Stomach (tissue), 9 donors: ENCODE data around the gene FUT2. TPM values are rescaled to one million over a fixed set of nuclear protein-coding genes. Genes with fewer than 3 reads are reported as not detected.
"Not testable (repeated sequence)": the region's sequence is repeated elsewhere in the genome, so short reads cannot be mapped to it uniquely, and the experiment has no call there.

ENCODE experiments used
- DNase-seq, 2 donors: peaks; one replicate each; pipeline versions ENCODE4 v3.0.0 to v3.0.0-alpha.2; 2013 to 2019
- H3K27ac ChIP-seq, 5 donors: fragments of 200-600 bp in 4 of 5; sonication (generic) in 4 of 5; one replicate each; pipeline ENCODE4 v1.5.1; 2013 to 2019; ENCODE audit warnings: mild to moderate bottlenecking in 1 of 5, moderate library complexity in 1 of 5
- H3K27me3 ChIP-seq, 3 donors: fragments of 200-600 bp; sonication (generic); one replicate each; pipeline ENCODE4 v1.5.1; 2017 to 2019; ENCODE audit warnings: mixed run types in 1 of 3
- H3K36me3 ChIP-seq, 4 donors: fragments of 200-600 bp; sonication (generic); 1 replicate in 3 of 4; 2 replicates in 1 of 4; pipeline ENCODE4 v1.5.1; 2016 to 2019
- H3K4me1 ChIP-seq, 4 donors: fragments of 200-600 bp; sonication (generic); one replicate each; pipeline ENCODE4 v1.5.1; 2016 to 2019
- H3K4me3 ChIP-seq, 4 donors: fragments of 200-600 bp; sonication (generic) in 3 of 4; one replicate each; pipeline ENCODE4 v1.5.1; 2016 to 2019; ENCODE audit warnings: mild to moderate bottlenecking in 1 of 4
- H3K9me3 ChIP-seq, 4 donors: fragments of 200-600 bp; sonication (generic); one replicate each; pipeline ENCODE4 v1.5.1; 2016 to 2019
- CTCF ChIP-seq, 7 experiments: fragments of 450-650 bp in 4 of 7; fragments of 200-600 bp in 3 of 7; sonication (generic) in 3 of 7; IDR thresholded peaks; one replicate each; pipeline ENCODE4 v1.5.1; 2016 to 2019; ENCODE audit warnings: antibody characterized with exemption in 7 of 7, control low read depth in 2 of 7, mild to moderate bottlenecking in 1 of 7
- EP300 ChIP-seq: sonication (generic); formaldehyde crosslinking; IDR thresholded peaks from one replicate; pipeline ENCODE4 v1.6.1; 2017; ENCODE audit warnings: antibody characterized with exemption
- POLR2A ChIP-seq, 4 donors: fragments of 450-650 bp; IDR thresholded peaks; one replicate each; pipeline ENCODE4 v1.6.1; 2016; ENCODE audit warnings: antibody characterized with exemption in 4 of 4, control low read depth in 2 of 4, mild to moderate bottlenecking in 1 of 4, moderate library complexity in 1 of 4
- POLR2AphosphoS5 ChIP-seq, 3 donors: sonication (generic); formaldehyde crosslinking; IDR thresholded peaks; one replicate each; pipeline ENCODE4 v1.6.1; 2016; ENCODE audit warnings: antibody characterized with exemption in 3 of 3
- WGBS, 5 donors: extraction: QIAGEN DNeasy Blood & Tissue Kit in 3 of 5; methylation state at CpG; one replicate each; pipeline versions ENCODE4 v1.1.5 to v1.1.7; 2013 to 2018; 5-methylcytosine and 5-hydroxymethylcytosine counted together
- intact Hi-C: fragments of 100-400 bp; cut with DNase I; formaldehyde crosslinking; loops from one replicate; pipeline ENCODE4 v1.15.1; 2023; ENCODE audit warnings: low total_unique reads
- polyA plus RNA-seq, 3 donors: library from polyadenylated mRNA; stranded (reverse); fragments of 200-250 nt; gene quantifications; one replicate each; pipeline ENCODE4 v1.2.3, GENCODE V29; 2013
- total RNA-seq, 5 donors: library from RNA; depleted of rRNA; stranded (reverse); fragments of >200 nt; gene quantifications; one replicate each; pipeline versions ENCODE4 v1.1.0 to v1.2.3, GENCODE V29; 2014 to 2016
- donor health status: healthy with polysubstance abuse.
- donor health status: Bipolar disorder and iron deficiency.
- donor health status: healthy.

The FUT2 gene
- total and polyA plus RNA-seq, 8 donors, result 22.7 to 76.8 (median 31.1) TPM

- Histone ChIP-seq H3K27me3 (no peaks in the 10 kb centered on the region), H3K4me3 (no peak overlapping the region), H3K9me3 (no peaks in the 10 kb centered on the region), H3K4me1 (peaks cover 0 to 14% (median 9%) of the 10 kb centered on the region in 4 donors), H3K27ac (no peak overlapping the region), H3K36me3 (no peaks in the 10 kb centered on the region)
- intact Hi-C loops, result no loop called here
- DNase-seq, result no peak
- 88 to 91% (median 89%) methylated on average over 12 of the region's 12 CpGs for WGBS, 5 donors
- TF ChIP-seq POLR2A (IDR thresholded peaks at IDR 0.05) (no peak), POLR2AphosphoS5 (IDR thresholded peaks at IDR 0.05) (no peak), EP300 (no peak), CTCF (IDR thresholded peaks at IDR 0.05) (no peak)
Observed at GRCh38 chr19:48650974-48651682, 44.6 kb upstream of the FUT2 start.

GRCh38 chr19:48651683-48652048 is 44.1 kb upstream of the FUT2 start:
- WGBS, 5 donors, result 71 to 98% (median 89%) methylated on average over 5 of the region's 5 CpGs
- Histone ChIP-seq H3K9me3 (no peaks in the 10 kb centered on the region), H3K27ac (no peak overlapping the region), H3K36me3 (no peaks in the 10 kb centered on the region), H3K27me3 (no peaks in the 10 kb centered on the region), H3K4me1 (peaks cover 0 to 8% (median 5%) of the 10 kb centered on the region in 4 donors), H3K4me3 (no peak overlapping the region)
- DNase-seq, result no peak
- intact Hi-C loops, result no loop called here
- no peak for TF ChIP-seq POLR2A (IDR thresholded peaks at IDR 0.05)
- TF ChIP-seq POLR2AphosphoS5 (IDR thresholded peaks at IDR 0.05), result no peak
- no peak for TF ChIP-seq EP300
- no peak for TF ChIP-seq CTCF (IDR thresholded peaks at IDR 0.05)

GRCh38 chr19:48654299-48655059 is 41.3 kb upstream of the FUT2 start:
- WGBS, 5 donors, result 39 to 63% (median 42%) methylated on average over 9 to 11 of the region's 11 CpGs
- TF ChIP-seq POLR2A (IDR thresholded peaks at IDR 0.05) (no peak), EP300 (no peak), POLR2AphosphoS5 (IDR thresholded peaks at IDR 0.05) (no peak), CTCF (IDR thresholded peaks at IDR 0.05) (no peak)
- no peaks in the 10 kb centered on the region for H3K36me3 ChIP-seq
- no peak overlapping the region for H3K27ac ChIP-seq
- no peaks in the 10 kb centered on the region for H3K9me3 ChIP-seq
- DNase-seq, result peak in 1 of 2 donors; percentile 68
- H3K4me1 ChIP-seq, result peaks cover 0 to 5% (median 2%) of the 10 kb centered on the region in 4 donors
- H3K4me3 ChIP-seq, result no peak overlapping the region
- no peaks in the 10 kb centered on the region for H3K27me3 ChIP-seq
- intact Hi-C loops, result no loop called here

- no peaks in the 10 kb centered on the region for H3K9me3 ChIP-seq
- peak in 1 of 2 donors; percentile 79 for DNase-seq
- WGBS, 5 donors, result 47 to 60% (median 54%) methylated on average over 16 of the region's 16 CpGs
- intact Hi-C loops, result no loop called here
- H3K4me3 ChIP-seq, result no peak overlapping the region
- H3K4me1 ChIP-seq, result peaks cover 0 to 22% (median 8%) of the 10 kb centered on the region in 4 donors
- TF ChIP-seq EP300, result no peak
- TF ChIP-seq POLR2A (IDR thresholded peaks at IDR 0.05), result no peak
- no peak for TF ChIP-seq CTCF (IDR thresholded peaks at IDR 0.05)
- no peak for TF ChIP-seq POLR2AphosphoS5 (IDR thresholded peaks at IDR 0.05)
- no peaks in the 10 kb centered on the region for H3K27me3 ChIP-seq
- H3K36me3 ChIP-seq, result no peaks in the 10 kb centered on the region
- no peak overlapping the region for H3K27ac ChIP-seq
Observed at GRCh38 chr19:48656840-48657474, 38.8 kb upstream of the FUT2 start.

- H3K9me3 ChIP-seq, H3K36me3 ChIP-seq, H3K4me3 ChIP-seq, DNase-seq, H3K27me3 ChIP-seq, intact Hi-C loops, H3K27ac ChIP-seq: not testable (repeated sequence)
- 90 to 94% (median 91%) methylated on average over 4 to 5 of the region's 5 CpGs for WGBS, 5 donors
- H3K4me1 ChIP-seq, result peaks cover 0 to 22% (median 8%) of the 10 kb centered on the region in 4 donors
Observed at GRCh38 chr19:48657828-48658227, 37.9 kb upstream of the FUT2 start.
